H1 (cell line): ENCODE data around the gene HOXA6. TPM values are rescaled to one million over a fixed set of nuclear protein-coding genes. Genes with fewer than 3 reads are reported as not detected.

ENCODE experiments used
- CTCF ChIA-PET: fragments of 300-600 bp; sonication (Branson Sonifier 250); formaldehyde crosslinking; loops from one replicate; lab custom pipeline; 2021; ENCODE audit not compliant: partially characterized antibody; lab: Charles Lee
- POLR2A ChIA-PET: fragments of 300-600 bp; sonication (Branson Sonifier 250); formaldehyde crosslinking; loops from one replicate; lab custom pipeline; 2021; ENCODE audit warnings: inconsistent platforms; ENCODE audit not compliant: partially characterized antibody; lab: Charles Lee
- DNase-seq, 2 experiments: peaks; one replicate each; pipeline versions ENCODE4 v3.0.0 to v3.0.0-alpha.2; 2010 to 2022; ENCODE audit warnings: low spot score in 2 of 2, low read depth in 1 of 2, mixed read lengths in 1 of 2
- FAIRE-seq: peaks from 2 replicates; lab custom pipeline; 2011; peaks lifted over from hg19 to GRCh38; lab: Jason Lieb, UNC
- H2AFZ ChIP-seq: 2 replicates; pipeline ENCODE4 v1.8.1; 2012; ENCODE audit warnings: low read length, inconsistent platforms
- H2AK5ac ChIP-seq: 2 replicates; pipeline ENCODE4 v1.6.1; 2013; ENCODE audit warnings: low read depth, low read length
- H2BK120ac ChIP-seq: replicated peaks from 2 replicates; pipeline ENCODE3; 2013; ENCODE audit warnings: low read depth, low read length, inconsistent platforms
- H2BK12ac ChIP-seq: 2 replicates; pipeline ENCODE4 v1.6.1; 2013; ENCODE audit warnings: low read depth, low read length
- H2BK15ac ChIP-seq: 2 replicates; pipeline ENCODE4 v1.6.1; 2013; ENCODE audit warnings: low read length
- H2BK20ac ChIP-seq: 2 replicates; pipeline ENCODE4 v1.6.1; 2013; ENCODE audit warnings: low read length
- H2BK5ac ChIP-seq: 2 replicates; pipeline ENCODE4 v1.6.1; 2013; ENCODE audit warnings: low read depth, low read length
- H3K14ac ChIP-seq: 2 replicates; pipeline ENCODE4 v1.6.1; 2013; ENCODE audit warnings: inconsistent platforms; ENCODE audit not compliant: insufficient read length
- H3K18ac ChIP-seq: 2 replicates; pipeline ENCODE4 v1.6.1; 2013; ENCODE audit warnings: low read length; ENCODE audit errors: extremely low read depth
- H3K23ac ChIP-seq: 2 replicates; pipeline ENCODE4 v1.6.1; 2013; ENCODE audit warnings: inconsistent platforms; ENCODE audit not compliant: insufficient read length
- H3K23me2 ChIP-seq: 2 replicates; pipeline ENCODE4 v1.6.1; 2013; ENCODE audit warnings: low read depth, low read length
- H3K27ac ChIP-seq: 2 replicates; pipeline ENCODE4 v1.6.1; 2011; ENCODE audit warnings: low read depth, low read length, inconsistent platforms
- H3K27me3 ChIP-seq, 4 experiments: replicated peaks in 1 of 4; 1 replicate in 1 of 4; 2 replicates in 3 of 4; pipeline versions ENCODE4 v1.6.1 to v1.8.1; 2011 to 2013; ENCODE audit warnings: low read length in 3 of 4, mild to moderate bottlenecking in 3 of 4, inconsistent platforms in 2 of 4, mixed read lengths in 2 of 4, moderate library complexity in 1 of 4; ENCODE audit not compliant: control insufficient read depth in 3 of 4, insufficient read depth in 3 of 4; ENCODE audit errors: extremely low read depth in 1 of 4
- H3K36me3 ChIP-seq, 4 experiments: 2 replicates each; pipeline versions ENCODE4 v1.6.1 to v1.8.1; 2011 to 2013; ENCODE audit warnings: mild to moderate bottlenecking in 4 of 4, low read length in 3 of 4, moderate library complexity in 2 of 4, control low read depth in 1 of 4, inconsistent platforms in 1 of 4; ENCODE audit not compliant: insufficient read depth in 4 of 4, control insufficient read depth in 2 of 4
- H3K4ac ChIP-seq: replicated peaks from 2 replicates; pipeline ENCODE3; 2013; ENCODE audit warnings: low read length, low read depth, mixed read lengths, inconsistent platforms; ENCODE audit not compliant: insufficient read length
- H3K4me1 ChIP-seq, 4 experiments: replicated peaks in 1 of 4; 1 replicate in 1 of 4; 2 replicates in 3 of 4; pipeline versions ENCODE4 v1.6.1 to v1.8.1; 2011 to 2013; ENCODE audit warnings: low read length in 3 of 4, inconsistent platforms in 2 of 4, mixed read lengths in 1 of 4; ENCODE audit not compliant: insufficient read depth in 4 of 4, control insufficient read depth in 3 of 4
- H3K4me2 ChIP-seq, 2 experiments: 2 replicates each; pipeline versions ENCODE4 v1.6.1 to v1.8.1; 2011 to 2013; ENCODE audit warnings: low read depth in 2 of 2, low read length in 2 of 2, control low read depth in 1 of 2, inconsistent platforms in 1 of 2, mild to moderate bottlenecking in 1 of 2; ENCODE audit not compliant: insufficient read depth in 1 of 2
- H3K4me3 ChIP-seq, 4 experiments: fragments of 200-600, 300-600 bp in 1 of 4; sonication (generic), shearing (Covaris generic), sonication (Bioruptor Twin) in 1 of 4; 2 replicates each; pipeline versions ENCODE4 v1.5.1 to v1.8.1; 2011 to 2016; ENCODE audit warnings: low read length in 4 of 4, low read depth in 3 of 4, control low read depth in 2 of 4, inconsistent platforms in 2 of 4, mild to moderate bottlenecking in 2 of 4, mixed read lengths in 1 of 4, moderate library complexity in 1 of 4; ENCODE audit not compliant: insufficient read depth in 2 of 4; ENCODE audit errors: extremely low read depth in 1 of 4
- H3K56ac ChIP-seq: replicated peaks from 2 replicates; pipeline ENCODE3; 2013; ENCODE audit warnings: low read depth, mild to moderate bottlenecking, mixed read lengths, low read length, inconsistent platforms; ENCODE audit not compliant: insufficient read length
- H3K79me1 ChIP-seq: 2 replicates; pipeline ENCODE4 v1.6.1; 2013; ENCODE audit warnings: low read depth, low read length, control low read depth
- H3K79me2 ChIP-seq, 2 experiments: 2 replicates each; pipeline versions ENCODE4 v1.6.1 to v1.8.1; 2012 to 2013; ENCODE audit warnings: low read length in 2 of 2, mild to moderate bottlenecking in 2 of 2, inconsistent platforms in 1 of 2; ENCODE audit not compliant: insufficient read depth in 2 of 2, control insufficient read depth in 1 of 2
- H3K9ac ChIP-seq, 4 experiments: replicated peaks in 1 of 4; 1 replicate in 1 of 4; 2 replicates in 3 of 4; pipeline versions ENCODE4 v1.6.1 to v1.8.1; 2011 to 2013; ENCODE audit warnings: low read depth in 3 of 4, low read length in 3 of 4, control low read depth in 2 of 4, mild to moderate bottlenecking in 2 of 4, moderate library complexity in 2 of 4, inconsistent platforms in 1 of 4; ENCODE audit errors: extremely low read depth in 1 of 4
- H3K9me3 ChIP-seq, 2 experiments: 2 replicates each; pipeline versions ENCODE4 v1.6.1 to v1.8.1; 2012 to 2013; ENCODE audit warnings: mild to moderate bottlenecking in 2 of 2, moderate library complexity in 2 of 2, control low read depth in 1 of 2, inconsistent platforms in 1 of 2, low read depth in 1 of 2, low read length in 1 of 2, mixed read lengths in 1 of 2; ENCODE audit not compliant: insufficient read depth in 2 of 2
- H4K20me1 ChIP-seq, 2 experiments: replicated peaks in 1 of 2; 2 replicates each; pipeline versions ENCODE3 to v1.8.1; 2011 to 2013; ENCODE audit warnings: inconsistent platforms in 2 of 2, low read length in 2 of 2, mild to moderate bottlenecking in 1 of 2; ENCODE audit not compliant: insufficient read depth in 2 of 2, control insufficient read depth in 1 of 2
- H4K5ac ChIP-seq: 2 replicates; pipeline ENCODE4 v1.6.1; 2013; ENCODE audit warnings: low read length, low read depth, mixed read lengths, inconsistent platforms; ENCODE audit not compliant: insufficient read length
- H4K8ac ChIP-seq: 2 replicates; pipeline ENCODE4 v1.8.0; 2013; ENCODE audit warnings: mild to moderate bottlenecking, moderate library complexity, low read length, inconsistent platforms; ENCODE audit not compliant: insufficient read depth; ENCODE audit errors: extremely low read depth
- H4K91ac ChIP-seq: replicated peaks from 2 replicates; pipeline ENCODE3; 2013; ENCODE audit warnings: low read length, mixed read lengths, inconsistent platforms; ENCODE audit not compliant: insufficient read length
- YY1 ChIP-seq: IDR thresholded peaks from 2 replicates; pipeline ENCODE4 v1.6.1; 2011; ENCODE audit warnings: low read depth, mild to moderate bottlenecking, low read length
- WGBS, 2 experiments: shearing (Covaris generic) in 1 of 2; methylation state at CpG; one replicate each; pipeline versions ENCODE4 v1.1.6 to v1.1.7; 2013 to 2015; ENCODE audit warnings: low lambda C conversion rate in 2 of 2, mixed read lengths in 2 of 2, inconsistent platforms in 1 of 2, low coverage in 1 of 2, missing lambda C conversion rate in 1 of 2; ENCODE audit not compliant: insufficient replicate concordance in 2 of 2, insufficient coverage in 1 of 2, insufficient read length in 1 of 2; ENCODE audit errors: extremely low coverage in 1 of 2, missing lambda C conversion rate in 1 of 2; 5-methylcytosine and 5-hydroxymethylcytosine counted together
- long read RNA-seq, 2 experiments: library from RNA in 1 of 2; library from capped mRNA in 1 of 2; stranded (forward); transcript quantifications; one replicate each; pipeline ENCODE4 v2.0.0, GENCODE V29; 2021; ENCODE audit warnings: inconsistent platforms in 1 of 2
- polyA minus RNA-seq, 3 experiments: library from RNA; depleted of rRNA, polyadenylated mRNA; stranded (reverse); fragments of >200 nt; gene quantifications; 1 replicate in 2 of 3; 2 replicates in 1 of 3; pipeline ENCODE4 v1.2.3, GENCODE V29; 2011
- polyA plus RNA-seq, 7 experiments: library from polyadenylated mRNA; depleted of rRNA in 3 of 7; stranded (reverse) in 5 of 7; unstranded in 2 of 7; fragments of >200 nt in 5 of 7; fragments of 200-250 nt in 2 of 7; gene quantifications; 1 replicate in 5 of 7; 2 replicates in 1 of 7; 4 replicates in 1 of 7; pipeline versions ENCODE4 v1.2.1 to v1.2.3, GENCODE V29; 2011 to 2013; ENCODE audit warnings: missing spikeins in 2 of 7, mixed read lengths in 2 of 7
- total RNA-seq: library from RNA; stranded (reverse); fragmentation: NEBNext Ultra II Directional; extraction: Animal tissue kit (Norgen Biotek cat#: 25700); gene quantifications from 2 replicates; pipeline ENCODE4 v1.2.1, GENCODE V29; 2021

The HOXA6 gene
- total RNA-seq (not detected in 2 replicates), polyA plus RNA-seq (2011; rRNA removed) (not detected in 2 replicates), polyA minus RNA-seq (2011; rRNA and poly(A)+ RNA removed) (not detected in 2 replicates)
- not detected for polyA plus RNA-seq (2011; cell fraction: cytosol; rRNA removed)
- polyA plus RNA-seq (2011; cell fraction: nucleus; rRNA removed), result not detected
- polyA plus RNA-seq (2012, experiment 1 of 2), result not detected in 4 replicates
- polyA plus RNA-seq (2012, experiment 2 of 2), result not detected
- polyA plus RNA-seq (2013, experiment 1 of 2), result not detected
- not detected for polyA plus RNA-seq (2013, experiment 2 of 2)
- not detected for polyA minus RNA-seq (2011; cell fraction: cytosol; rRNA and poly(A)+ RNA removed)
- not detected for polyA minus RNA-seq (2011; cell fraction: nucleus; rRNA and poly(A)+ RNA removed)
- long read RNA-seq, experiment 1, result 0 reads
- long read RNA-seq, experiment 2, result 0 reads

DNA sequence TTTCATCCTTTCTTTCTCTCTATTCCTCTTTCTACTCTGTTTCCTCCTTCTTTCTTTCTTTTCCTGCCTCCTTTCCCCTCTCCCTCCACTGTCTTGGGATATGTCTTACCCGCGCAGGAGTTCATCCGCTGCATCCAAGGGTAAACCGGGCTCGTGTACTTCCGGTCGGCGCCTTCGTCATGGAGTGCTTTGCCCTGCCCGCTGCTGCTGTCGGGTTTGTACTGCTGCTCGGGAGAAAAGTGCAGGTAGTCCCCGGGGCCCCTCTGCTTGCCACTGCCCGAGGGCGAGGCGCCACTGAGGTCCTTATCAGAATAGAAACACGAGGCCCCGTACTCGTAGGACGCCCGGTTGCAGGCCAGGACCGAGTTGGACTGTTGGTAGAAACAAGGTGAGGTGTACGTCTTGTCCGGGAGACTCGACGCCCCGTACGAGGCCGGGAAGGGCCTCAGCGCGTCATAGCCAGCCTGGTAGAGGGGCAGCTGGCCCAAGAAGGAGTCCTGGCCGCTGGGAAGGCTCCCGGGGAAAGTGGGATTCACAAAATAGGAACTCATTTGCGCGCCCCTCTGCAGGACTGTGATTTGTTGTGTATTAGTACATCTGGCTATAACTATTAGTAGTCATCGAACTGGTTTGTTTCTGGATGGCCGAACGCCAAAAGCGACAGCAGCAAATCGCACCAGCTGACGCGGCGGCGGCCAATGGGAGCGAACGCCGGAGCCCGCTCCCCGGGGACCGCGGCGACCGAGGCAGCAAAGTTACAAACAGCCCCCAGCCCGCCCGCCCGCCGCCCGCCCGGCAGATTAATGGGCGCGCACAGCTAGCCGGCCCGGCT is at the start of gene HOXA6:
Gene HOXA6 (minus strand): TSS at position 576 of the 832 bp plus-strand sequence. CDS start 25 bp downstream, at position 551.
- H3K4me2 ChIP-seq, result peak within 1 kb of the TSS; percentile 40 to 59
- 17% methylated on average over 39 of the region's 63 CpGs; no CpG with 5 or more reads in 1 of the 2 experiments for WGBS, 2 experiments
- CTCF ChIA-PET, result interaction anchor here (1.0 to 12.5 kb wide), 7 partner anchors 12 to 293 kb away, joined by 3 to 123 read pairs (median 10); partner anchors contain the start of gene HOXA1
- no peak for TF ChIP-seq YY1

More for the DNA sequence above, at the start of gene HOXA6:
- Histone ChIP-seq H3K36me3 (peaks cover 0 to 6% (median 0%) of the 10 kb centered on the region in 4 experiments; a peak in 1 of 8 replicates), H3K79me2 (no peaks in the 10 kb centered on the region), H4K8ac (no peak within 1 kb of the TSS), H2BK5ac (no peak within 1 kb of the TSS), H3K9me3 (peaks cover 0 to 3% of the 10 kb centered on the region in 2 experiments; a peak in 1 of 4 replicates), H3K79me1 (no peaks in the 10 kb centered on the region), H2BK15ac (no peak within 1 kb of the TSS), H2BK20ac (no peak within 1 kb of the TSS), H2BK120ac (no peak within 1 kb of the TSS), H3K23me2 (peaks cover 11% of the 10 kb centered on the region), H3K4me3 (peak within 1 kb of the TSS in 1 of 4 experiments; percentile 42; a peak in 3 of 8 replicates), H3K23ac (no peak within 1 kb of the TSS), H3K27ac (no peak within 1 kb of the TSS), H4K5ac (no peak within 1 kb of the TSS), H4K91ac (no peak within 1 kb of the TSS), H2BK12ac (no peak within 1 kb of the TSS), H4K20me1 (peaks cover 33% of the 10 kb centered on the region in 2 experiments), H3K27me3 (peaks cover 96 to 100% (median 99%) of the 10 kb centered on the region in 4 experiments), H3K9ac (no peak within 1 kb of the TSS), H3K56ac (no peak within 1 kb of the TSS), H3K14ac (no peak within 1 kb of the TSS), H2AK5ac (0 out of 2 replicates have a peak within 1 kb of the TSS, but pooled peaks have one; percentile 10), H3K4me1 (peaks cover 0 to 9% (median 6%) of the 10 kb centered on the region in 4 experiments; a peak in 5 of 7 replicates), H3K18ac (no peak within 1 kb of the TSS), H3K4ac (no peak within 1 kb of the TSS), H2AFZ (no peak within 1 kb of the TSS)
- POLR2A ChIA-PET, result no interaction called here
- FAIRE-seq (no peak), DNase-seq (peak in 1 of 2 experiments; percentile 56)
